Testis (tissue), 2 donors: Measurements from ENCODE around the gene KCNK10.

Experiments
- POLR2A ChIP-seq: fragments of 450-650 bp; IDR thresholded peaks from one replicate; pipeline ENCODE4 v1.6.1; 2017; ENCODE audit warnings: antibody characterized with exemption, mild to moderate bottlenecking, moderate library complexity
- TF ChIP-seq, protein P1 (sequence below), 3 experiments: fragments of 450-650 bp in 2 of 3; fragments of 200-600 bp in 1 of 3; sonication (generic) in 1 of 3; IDR thresholded peaks; one replicate each; pipeline ENCODE4 v1.5.1; 2016 to 2019; ENCODE audit warnings: antibody characterized with exemption in 3 of 3, mild to moderate bottlenecking in 2 of 3, moderate library complexity in 1 of 3

DNA sequence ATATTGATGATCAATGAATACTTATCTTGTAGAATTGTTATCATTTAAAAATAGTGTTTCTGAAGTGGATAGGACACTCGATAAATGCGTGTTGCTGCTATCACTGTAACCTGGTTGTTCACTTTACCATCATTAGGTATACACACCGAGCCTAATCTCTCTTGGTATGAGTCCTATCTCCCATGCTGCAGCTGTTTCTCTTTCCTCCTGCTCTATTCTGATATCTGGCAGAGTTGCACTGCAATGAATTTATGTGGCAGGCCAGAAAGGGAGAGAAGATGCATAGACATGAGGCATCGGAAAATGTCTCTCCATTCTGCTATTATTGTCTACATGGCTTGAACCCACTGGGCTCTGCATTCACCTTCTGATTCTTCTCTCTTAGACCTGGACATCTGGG, 26.7 kb downstream of the KCNK10 start:
- no peak for TF ChIP-seq POLR2A
- TF ChIP-seq, protein P1, sequence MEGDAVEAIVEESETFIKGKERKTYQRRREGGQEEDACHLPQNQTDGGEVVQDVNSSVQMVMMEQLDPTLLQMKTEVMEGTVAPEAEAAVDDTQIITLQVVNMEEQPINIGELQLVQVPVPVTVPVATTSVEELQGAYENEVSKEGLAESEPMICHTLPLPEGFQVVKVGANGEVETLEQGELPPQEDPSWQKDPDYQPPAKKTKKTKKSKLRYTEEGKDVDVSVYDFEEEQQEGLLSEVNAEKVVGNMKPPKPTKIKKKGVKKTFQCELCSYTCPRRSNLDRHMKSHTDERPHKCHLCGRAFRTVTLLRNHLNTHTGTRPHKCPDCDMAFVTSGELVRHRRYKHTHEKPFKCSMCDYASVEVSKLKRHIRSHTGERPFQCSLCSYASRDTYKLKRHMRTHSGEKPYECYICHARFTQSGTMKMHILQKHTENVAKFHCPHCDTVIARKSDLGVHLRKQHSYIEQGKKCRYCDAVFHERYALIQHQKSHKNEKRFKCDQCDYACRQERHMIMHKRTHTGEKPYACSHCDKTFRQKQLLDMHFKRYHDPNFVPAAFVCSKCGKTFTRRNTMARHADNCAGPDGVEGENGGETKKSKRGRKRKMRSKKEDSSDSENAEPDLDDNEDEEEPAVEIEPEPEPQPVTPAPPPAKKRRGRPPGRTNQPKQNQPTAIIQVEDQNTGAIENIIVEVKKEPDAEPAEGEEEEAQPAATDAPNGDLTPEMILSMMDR (IDR thresholded peaks at IDR 0.05) = no peak
